HUES64 (cell line): ENCODE data around the gene PDE1C.

Experiments used
- H3K27ac ChIP-seq: 2 replicates; pipeline ENCODE4 v1.7.0; 2013; ENCODE audit warnings: low read depth, low read length, inconsistent platforms
- H3K27me3 ChIP-seq: 2 replicates; pipeline ENCODE4 v1.6.1; 2013; ENCODE audit warnings: mild to moderate bottlenecking, low read length; ENCODE audit not compliant: insufficient read depth
- H3K36me3 ChIP-seq: 2 replicates; pipeline ENCODE4 v1.6.1; 2013; ENCODE audit warnings: mild to moderate bottlenecking, low read length; ENCODE audit not compliant: insufficient read depth
- H3K4me1 ChIP-seq: 2 replicates; pipeline ENCODE4 v1.6.1; 2013; ENCODE audit warnings: mild to moderate bottlenecking, low read length, moderate library complexity; ENCODE audit not compliant: insufficient read depth
- H3K4me3 ChIP-seq: 2 replicates; pipeline ENCODE4 v1.5.1; 2013; ENCODE audit warnings: mild to moderate bottlenecking, low read length, moderate library complexity
- H3K9ac ChIP-seq: 2 replicates; pipeline ENCODE4 v1.6.1; 2013; ENCODE audit warnings: mild to moderate bottlenecking, low read depth, low read length
- H3K9me3 ChIP-seq: 2 replicates; pipeline ENCODE4 v1.6.1; 2013; ENCODE audit warnings: low read depth, low read length; ENCODE audit not compliant: insufficient read depth
- WGBS: fragments of 150-250, 120-280 bp; methylation state at CpG from one replicate; pipeline ENCODE4 v1.1.7; 2013; ENCODE audit warnings: missing lambda C conversion rate; 5-methylcytosine and 5-hydroxymethylcytosine counted together

The PDE1C gene

GRCh38 chr7:31918706-31919393 is 151.4 kb downstream of the PDE1C start:
- Histone ChIP-seq H3K27me3 (no peaks in the 10 kb centered on the region), H3K36me3 (no peaks in the 10 kb centered on the region), H3K27ac (no peak overlapping the region), H3K9ac (no peak overlapping the region), H3K4me1 (no peaks in the 10 kb centered on the region), H3K4me3 (no peak overlapping the region), H3K9me3 (no peaks in the 10 kb centered on the region)
- WGBS, result 97% methylated on average over 7 of the region's 7 CpGs

- WGBS, result 83% methylated on average over 2 of the region's 2 CpGs
- Histone ChIP-seq H3K9ac (no peak overlapping the region), H3K4me1 (peaks cover 8% of the 10 kb centered on the region), H3K36me3 (no peaks in the 10 kb centered on the region), H3K9me3 (no peaks in the 10 kb centered on the region), H3K27ac (no peak overlapping the region), H3K4me3 (no peak overlapping the region), H3K27me3 (no peaks in the 10 kb centered on the region)
Observed at GRCh38 chr7:31917256-31917655, 153.0 kb downstream of the PDE1C start.

- H3K36me3 ChIP-seq, result no peaks in the 10 kb centered on the region
- no peaks in the 10 kb centered on the region for H3K9me3 ChIP-seq
- H3K27me3 ChIP-seq, result no peaks in the 10 kb centered on the region
- no peak overlapping the region for H3K9ac ChIP-seq
- no peak overlapping the region for H3K4me3 ChIP-seq
- H3K27ac ChIP-seq, result no peak overlapping the region
- WGBS, result 100% methylated on average over 1 of the region's 1 CpG
- H3K4me1 ChIP-seq, result peaks cover 8% of the 10 kb centered on the region
Observed at GRCh38 chr7:31910191-31910590, 160.0 kb downstream of the PDE1C start.

- H3K9me3 ChIP-seq, result no peaks in the 10 kb centered on the region
- no peaks in the 10 kb centered on the region for H3K4me1 ChIP-seq
- H3K4me3 ChIP-seq, result no peak overlapping the region
- no peaks in the 10 kb centered on the region for H3K36me3 ChIP-seq
- H3K9ac ChIP-seq, result no peak overlapping the region
- no peak overlapping the region for H3K27ac ChIP-seq
- no peaks in the 10 kb centered on the region for H3K27me3 ChIP-seq
- 89% methylated on average over 5 of the region's 5 CpGs for WGBS
Observed at GRCh38 chr7:31906479-31907171, 163.6 kb downstream of the PDE1C start.

GRCh38 chr7:31903962-31904361 is 166.2 kb downstream of the PDE1C start:
- WGBS, result 92% methylated on average over 4 of the region's 4 CpGs

GRCh38 chr7:31899356-31899927 is 170.8 kb downstream of the PDE1C start:
- Histone ChIP-seq H3K9ac (no peak overlapping the region), H3K9me3 (no peaks in the 10 kb centered on the region), H3K4me1 (0 out of 2 replicates have a peak, but pooled peaks cover 6% of the 10 kb centered on the region), H3K36me3 (no peaks in the 10 kb centered on the region), H3K27ac (no peak overlapping the region), H3K27me3 (no peaks in the 10 kb centered on the region), H3K4me3 (no peak overlapping the region)
- 88% methylated on average over 12 of the region's 14 CpGs for WGBS

More at GRCh38 chr7:31903962-31904361, 166.2 kb downstream of the PDE1C start:
- no peak overlapping the region for H3K9ac ChIP-seq
- no peaks in the 10 kb centered on the region for H3K27me3 ChIP-seq
- no peak overlapping the region for H3K27ac ChIP-seq
- H3K4me3 ChIP-seq, result no peak overlapping the region
- H3K4me1 ChIP-seq, result no peaks in the 10 kb centered on the region
- H3K9me3 ChIP-seq, result no peaks in the 10 kb centered on the region
- no peaks in the 10 kb centered on the region for H3K36me3 ChIP-seq

- no peaks in the 10 kb centered on the region for H3K27me3 ChIP-seq
- H3K4me3 ChIP-seq, result no peak overlapping the region
- H3K9ac ChIP-seq, result no peak overlapping the region
- 0 out of 2 replicates have a peak, but pooled peaks cover 6% of the 10 kb centered on the region for H3K4me1 ChIP-seq
- no peaks in the 10 kb centered on the region for H3K36me3 ChIP-seq
- H3K9me3 ChIP-seq, result no peaks in the 10 kb centered on the region
- H3K27ac ChIP-seq, result no peak overlapping the region
- WGBS, result 85% methylated on average over 6 of the region's 6 CpGs
Observed at GRCh38 chr7:31896925-31897324, 173.3 kb downstream of the PDE1C start.

- no peaks in the 10 kb centered on the region for H3K9me3 ChIP-seq
- H3K36me3 ChIP-seq, result no peaks in the 10 kb centered on the region
- H3K4me1 ChIP-seq, result 0 out of 2 replicates have a peak, but pooled peaks cover 6% of the 10 kb centered on the region
- H3K4me3 ChIP-seq, result no peak overlapping the region
- H3K27ac ChIP-seq, result no peak overlapping the region
- H3K27me3 ChIP-seq, result no peaks in the 10 kb centered on the region
- H3K9ac ChIP-seq, result no peak overlapping the region
Observed at GRCh38 chr7:31894308-31894707, 175.9 kb downstream of the PDE1C start.

- Histone ChIP-seq H3K4me1 (0 out of 2 replicates have a peak, but pooled peaks cover 6% of the 10 kb centered on the region), H3K9me3 (no peaks in the 10 kb centered on the region), H3K27ac (no peak overlapping the region), H3K4me3 (no peak overlapping the region), H3K36me3 (no peaks in the 10 kb centered on the region), H3K27me3 (no peaks in the 10 kb centered on the region), H3K9ac (no peak overlapping the region)
- 71% methylated on average over 1 of the region's 3 CpGs for WGBS
Observed at GRCh38 chr7:31893365-31893764, 176.8 kb downstream of the PDE1C start.

- no peaks in the 10 kb centered on the region for H3K36me3 ChIP-seq
- WGBS, result 89% methylated on average over 3 of the region's 3 CpGs
- no peak overlapping the region for H3K9ac ChIP-seq
- H3K27me3 ChIP-seq, result no peaks in the 10 kb centered on the region
- 0 out of 2 replicates have a peak, but pooled peaks cover 6% of the 10 kb centered on the region for H3K4me1 ChIP-seq
- H3K4me3 ChIP-seq, result no peak overlapping the region
- H3K9me3 ChIP-seq, result no peaks in the 10 kb centered on the region
- H3K27ac ChIP-seq, result no peak overlapping the region
Observed at GRCh38 chr7:31892099-31892829, 177.9 kb downstream of the PDE1C start.

GRCh38 chr7:31890766-31891165 is 179.4 kb downstream of the PDE1C start:
- no peaks in the 10 kb centered on the region for H3K36me3 ChIP-seq
- H3K27ac ChIP-seq, result no peak overlapping the region
- WGBS, result 89% methylated on average over 3 of the region's 3 CpGs
- H3K9ac ChIP-seq, result no peak overlapping the region
- no peaks in the 10 kb centered on the region for H3K9me3 ChIP-seq
- no peak overlapping the region for H3K4me3 ChIP-seq
- H3K27me3 ChIP-seq, result no peaks in the 10 kb centered on the region
- no peaks in the 10 kb centered on the region for H3K4me1 ChIP-seq
